Activated CD8-positive, alpha-beta memory T cell treated with anti-CD3 and anti-CD28 coated beads, Interleukin-2, amount 10 ng/mL, durations not matched to agents 7 days and 5 days (primary cell): Measurements from ENCODE around the gene ITLN2. TPM values are rescaled to one million over a fixed set of nuclear protein-coding genes. Genes with fewer than 3 reads are reported as not detected.
"Not testable (repeated sequence)": the region's sequence is repeated elsewhere in the genome, so short reads cannot be mapped to it uniquely, and the experiment has no call there.

Experiments used
- ATAC-seq: fragments of 150-1000 bp; cut with Tn5 transposase; one replicate; pipeline ENCODE4 v1.10.0; 2021; ENCODE audit warnings: moderate library complexity
- CTCF ChIA-PET: fragments of 350-600 bp; sonication (Branson Sonifier 250); formaldehyde crosslinking; loops from one replicate; lab custom pipeline; 2021; ENCODE audit warnings: antibody characterized with exemption; lab: Charles Lee
- DNase-seq: peaks from one replicate; pipeline ENCODE4 v3.0.0-alpha.2; 2020
- H3K27ac Mint-ChIP-seq: one replicate; pipeline ENCODE4 v1.8.0; 2021; ENCODE audit warnings: mild to moderate bottlenecking, mixed read lengths
- H3K27me3 Mint-ChIP-seq: one replicate; pipeline ENCODE4 v1.8.0; 2021; ENCODE audit warnings: mixed read lengths
- H3K36me3 Mint-ChIP-seq: one replicate; pipeline ENCODE4 v1.8.0; 2021; ENCODE audit warnings: mild to moderate bottlenecking, mixed read lengths
- H3K4me1 Mint-ChIP-seq: one replicate; pipeline ENCODE4 v1.8.0; 2021; ENCODE audit warnings: mixed read lengths
- H3K4me3 Mint-ChIP-seq: one replicate; pipeline ENCODE4 v1.8.0; 2021; ENCODE audit warnings: mild to moderate bottlenecking, moderate library complexity, mixed read lengths
- H3K9me3 Mint-ChIP-seq: one replicate; pipeline ENCODE4 v1.8.0; 2022; ENCODE audit warnings: low read depth, mixed read lengths
- total RNA-seq, 2 experiments: library from RNA; stranded (reverse); gene quantifications; one replicate each; pipeline ENCODE4 v1.2.3, GENCODE V29; 2021

ITLN2 gene
- total RNA-seq, 2 experiments from 2014 or later, result not detected

DNA sequence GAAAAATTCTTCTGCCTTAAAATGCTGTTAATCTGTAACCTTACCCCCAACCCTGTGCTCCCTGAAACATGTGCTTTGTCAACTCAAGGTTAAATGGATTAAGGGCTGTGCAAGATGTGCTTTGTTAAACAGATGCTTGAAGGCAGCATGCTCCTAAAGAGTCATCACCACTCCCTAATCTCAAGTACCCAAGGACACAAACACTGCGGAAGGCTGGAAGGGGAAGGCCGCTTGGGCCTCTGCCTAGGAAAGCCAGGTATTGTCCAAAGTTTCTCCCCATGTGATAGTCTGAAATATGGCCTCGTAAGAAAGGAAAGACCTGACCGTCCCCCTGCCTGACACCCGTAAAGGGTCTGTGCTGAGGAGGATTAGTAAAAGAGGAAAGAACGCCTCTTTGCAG, 41.4 kb downstream of the ITLN2 start:
- ATAC-seq, H3K27ac Mint-ChIP-seq, H3K4me1 Mint-ChIP-seq, H3K36me3 Mint-ChIP-seq, H3K4me3 Mint-ChIP-seq, DNase-seq, H3K9me3 Mint-ChIP-seq, CTCF ChIA-PET: not testable (repeated sequence)
- peaks cover 18% of the 10 kb centered on the region for H3K27me3 Mint-ChIP-seq

DNA sequence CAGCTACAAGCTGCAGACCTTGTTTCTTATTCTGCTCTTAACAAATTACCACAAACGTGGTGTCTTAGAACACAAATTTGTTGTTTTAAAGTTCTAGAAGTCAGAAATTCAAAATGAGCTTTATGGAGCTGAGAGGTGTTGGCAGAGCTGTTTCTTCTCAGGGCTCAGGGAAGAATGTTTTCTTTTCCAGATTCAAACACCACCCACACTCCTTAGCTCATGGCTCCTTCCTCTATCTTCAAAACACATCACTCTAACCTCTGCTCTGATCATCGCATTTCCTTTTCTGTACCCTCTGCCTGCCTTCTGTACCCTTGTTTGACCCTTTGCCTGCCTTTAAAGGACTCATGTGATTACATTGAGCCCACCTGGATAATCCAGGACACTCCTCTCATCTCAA, 42.7 kb downstream of the ITLN2 start:
- Mint-ChIP-seq H3K4me1 (no peaks in the 10 kb centered on the region), H3K36me3 (no peaks in the 10 kb centered on the region), H3K27ac (no peak overlapping the region), H3K4me3 (no peak overlapping the region), H3K9me3 (no peaks in the 10 kb centered on the region), H3K27me3 (peaks cover 11% of the 10 kb centered on the region)
- ATAC-seq, result no peak
- CTCF ChIA-PET, result interaction anchor here (0.9 kb wide), 1 partner anchor 10 kb away, joined by 3 read pairs; no protein-coding TSS in a partner anchor
- DNase-seq, result no peak

GRCh38 chr1:160911441-160911840, 43.2 kb downstream of the ITLN2 start:
- DNase-seq (no peak), ATAC-seq (no peak)
- Mint-ChIP-seq H3K4me1 (no peaks in the 10 kb centered on the region), H3K36me3 (no peaks in the 10 kb centered on the region), H3K9me3 (no peaks in the 10 kb centered on the region), H3K4me3 (no peak overlapping the region), H3K27ac (no peak overlapping the region), H3K27me3 (peaks cover 6% of the 10 kb centered on the region)
- CTCF ChIA-PET, result interaction anchor here (0.9 kb wide), 1 partner anchor 9 kb away, joined by 3 read pairs; no protein-coding TSS in a partner anchor

DNA sequence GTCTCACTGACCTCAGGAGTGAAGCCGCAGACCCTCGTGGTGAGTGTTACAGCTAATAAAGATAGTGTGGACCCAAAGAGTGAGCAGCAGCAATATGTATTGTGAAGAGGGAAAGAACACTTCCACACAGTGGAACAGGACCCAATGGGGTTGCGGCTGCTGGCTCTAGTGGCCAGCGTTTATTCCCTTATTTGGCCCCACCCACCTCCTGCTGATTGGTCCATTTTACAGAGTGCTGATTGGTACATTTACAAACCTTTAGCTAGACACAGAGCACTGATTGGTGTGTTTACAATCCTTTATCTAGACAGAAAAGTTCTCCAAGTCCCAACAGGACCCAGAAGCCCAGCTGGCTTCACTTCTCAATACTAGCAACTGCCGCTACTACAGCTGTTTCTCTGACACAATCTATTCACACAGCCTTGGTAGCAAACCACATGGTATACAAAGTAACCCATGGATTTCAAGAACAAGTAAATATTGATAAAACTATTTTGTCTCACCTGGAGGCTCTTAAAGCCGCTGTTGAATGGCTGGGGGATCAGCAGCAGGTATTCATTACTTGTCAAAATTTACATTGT, 44.3 kb downstream of the ITLN2 start:
- Mint-ChIP-seq H3K4me3 (no peak overlapping the region), H3K4me1 (no peaks in the 10 kb centered on the region), H3K27me3 (peaks cover 4% of the 10 kb centered on the region), H3K9me3 (no peaks in the 10 kb centered on the region), H3K27ac (no peak overlapping the region), H3K36me3 (no peaks in the 10 kb centered on the region)
- no peak for ATAC-seq
- DNase-seq, result no peak
- CTCF ChIA-PET, result no interaction called here

- Mint-ChIP-seq H3K4me3 (no peak overlapping the region), H3K27ac (no peak overlapping the region), H3K4me1 (no peaks in the 10 kb centered on the region), H3K36me3 (no peaks in the 10 kb centered on the region), H3K9me3 (no peaks in the 10 kb centered on the region), H3K27me3 (peaks cover 4% of the 10 kb centered on the region)
- CTCF ChIA-PET, result interaction anchor here (0.9 to 1.7 kb wide), 5 partner anchors 25 to 127 kb away, joined by 3 to 4 read pairs (median 3); partner anchors contain the start of gene CD244
- no peak for ATAC-seq
- DNase-seq, result no peak
Measured at GRCh38 chr1:160907976-160908375, 46.6 kb downstream of the ITLN2 start.

DNA sequence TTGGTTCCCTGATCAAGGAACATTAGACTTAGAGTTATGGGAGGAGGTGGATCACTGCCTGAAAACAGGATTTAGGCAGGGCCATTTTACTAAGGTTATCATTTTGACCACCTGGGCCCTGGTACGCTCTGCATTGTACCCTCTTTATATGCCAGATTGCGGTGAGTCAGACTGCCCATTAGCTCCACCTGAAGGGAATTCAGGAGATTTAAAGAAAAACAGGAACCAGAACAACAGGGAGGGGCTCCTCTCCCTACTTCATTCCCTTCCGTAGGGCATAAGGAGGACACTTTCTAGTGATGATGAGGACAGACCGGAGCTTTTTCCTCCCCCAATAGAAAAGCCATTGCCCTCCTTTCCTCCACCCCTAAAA, 49.0 kb downstream of the ITLN2 start:
- CTCF ChIA-PET, result no interaction called here

GRCh38 chr1:160904783-160905616, 49.6 kb downstream of the ITLN2 start:
- DNase-seq (no peak), ATAC-seq (no peak)
- CTCF ChIA-PET, result interaction anchor here (1.1 kb wide), 1 partner anchor 49 kb away, joined by 3 read pairs; the partner anchor contains the start of gene ITLN2
- H3K4me1 Mint-ChIP-seq, result no peaks in the 10 kb centered on the region
- no peak overlapping the region for H3K27ac Mint-ChIP-seq
- H3K27me3 Mint-ChIP-seq, result peaks cover 7% of the 10 kb centered on the region
- H3K4me3 Mint-ChIP-seq, result no peak overlapping the region
- no peaks in the 10 kb centered on the region for H3K9me3 Mint-ChIP-seq
- H3K36me3 Mint-ChIP-seq, result no peaks in the 10 kb centered on the region

More for the DNA sequence above, 49.0 kb downstream of the ITLN2 start:
- no peak for ATAC-seq
- H3K9me3 Mint-ChIP-seq, result no peaks in the 10 kb centered on the region
- H3K27me3 Mint-ChIP-seq, result peaks cover 5% of the 10 kb centered on the region
- H3K4me1 Mint-ChIP-seq, result no peaks in the 10 kb centered on the region
- H3K4me3 Mint-ChIP-seq, result no peak overlapping the region
- no peak for DNase-seq
- no peak overlapping the region for H3K27ac Mint-ChIP-seq
- no peaks in the 10 kb centered on the region for H3K36me3 Mint-ChIP-seq

DNA sequence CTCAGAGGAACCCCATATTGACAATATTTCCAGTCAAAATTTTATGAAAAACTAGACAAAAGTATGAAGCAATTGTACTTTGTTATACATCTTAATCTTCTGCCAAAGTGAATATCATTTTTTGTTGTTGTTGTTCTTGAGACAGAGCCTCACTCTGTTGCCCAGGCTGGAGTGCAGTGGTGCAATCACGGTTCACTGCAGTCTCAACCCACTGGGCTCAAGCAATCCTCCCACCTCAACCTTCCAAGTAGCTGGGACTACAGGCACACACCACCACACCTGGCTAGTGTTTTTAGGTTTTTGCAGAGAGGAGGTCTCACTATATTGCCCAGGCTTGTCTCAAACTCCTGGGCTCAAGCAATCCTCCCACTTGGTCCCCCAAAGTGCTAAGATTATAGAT, 52.4 kb downstream of the ITLN2 start:
- not testable (repeated sequence) for ATAC-seq, H3K4me1 Mint-ChIP-seq, H3K27ac Mint-ChIP-seq, H3K9me3 Mint-ChIP-seq, H3K36me3 Mint-ChIP-seq, H3K4me3 Mint-ChIP-seq, DNase-seq
- CTCF ChIA-PET, result interaction anchor here (1.1 kb wide), 1 partner anchor 9 kb away, joined by 3 read pairs; no protein-coding TSS in a partner anchor
- H3K27me3 Mint-ChIP-seq, result peaks cover 23% of the 10 kb centered on the region

DNA sequence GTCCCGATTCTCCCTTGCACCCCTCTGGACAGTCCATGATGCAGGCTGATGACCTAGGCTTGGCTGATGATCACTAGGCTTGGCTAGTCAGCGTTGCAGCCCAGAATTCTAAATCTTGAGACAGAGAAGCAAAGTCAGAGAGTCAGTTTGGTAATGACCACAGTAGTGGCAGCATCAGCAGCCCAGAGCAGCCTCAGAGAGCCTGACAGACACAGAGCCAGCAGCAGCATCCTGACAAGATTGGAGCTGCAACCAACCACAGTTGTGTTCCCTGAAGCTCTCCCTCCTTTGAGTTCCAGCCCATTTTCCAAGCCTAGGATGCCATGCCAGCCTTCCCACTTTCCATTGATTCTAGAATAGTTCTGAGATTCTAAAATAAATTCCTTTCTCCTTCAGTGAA, 52.8 kb downstream of the ITLN2 start:
- DNase-seq, result no peak
- no peaks in the 10 kb centered on the region for H3K4me1 Mint-ChIP-seq
- no peak overlapping the region for H3K4me3 Mint-ChIP-seq
- H3K36me3 Mint-ChIP-seq, result no peaks in the 10 kb centered on the region
- H3K9me3 Mint-ChIP-seq, result no peaks in the 10 kb centered on the region
- peaks cover 26% of the 10 kb centered on the region for H3K27me3 Mint-ChIP-seq
- ATAC-seq, result no peak
- H3K27ac Mint-ChIP-seq, result no peak overlapping the region
- CTCF ChIA-PET, result interaction anchor here (1.1 kb wide), 1 partner anchor 10 kb away, joined by 3 read pairs; no protein-coding TSS in a partner anchor

DNA sequence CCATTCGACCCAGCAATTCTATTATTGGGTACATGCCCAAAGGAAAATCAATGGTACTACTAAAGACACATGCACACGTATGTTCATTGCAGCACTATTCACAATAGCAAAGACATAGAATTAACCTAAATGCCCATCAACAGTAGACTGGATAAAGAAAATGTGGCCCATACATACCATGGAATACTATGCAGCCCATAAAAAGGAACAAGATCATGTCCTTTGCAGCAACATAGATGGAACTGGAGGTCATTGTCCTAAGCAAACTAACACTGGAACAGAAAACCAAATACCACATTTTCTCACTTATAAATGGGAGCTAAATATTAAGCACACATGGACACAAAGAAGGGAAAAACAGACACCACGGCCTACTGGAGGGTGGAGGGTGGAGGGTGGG, 53.9 kb downstream of the ITLN2 start:
- H3K4me3 Mint-ChIP-seq, H3K36me3 Mint-ChIP-seq, H3K27ac Mint-ChIP-seq, ATAC-seq, DNase-seq, H3K9me3 Mint-ChIP-seq, CTCF ChIA-PET, H3K4me1 Mint-ChIP-seq: not testable (repeated sequence)
- H3K27me3 Mint-ChIP-seq, result peaks cover 32% of the 10 kb centered on the region

Other genes with a start within 250 kb of the ITLN2 start
- 100 to 1,000 TPM; 304 to 332 TPM for gene CD48, start 243.0 kb downstream of the ITLN2 start, total RNA-seq
- 100 to 1,000 TPM; 107 to 126 TPM for gene SLAMF7, start 215.6 kb downstream of the ITLN2 start, total RNA-seq
- gene LY9, start 158.6 kb downstream of the ITLN2 start, total RNA-seq, result 1 to 10 TPM; 1.3 to 8.0 TPM
- 10 to 100 TPM; 25.6 to 34.5 TPM for gene CD244, start 91.9 kb downstream of the ITLN2 start, total RNA-seq
- gene ITLN1, start 69.6 kb downstream of the ITLN2 start, total RNA-seq, result not detected
- 10 to 100 TPM; 13.5 to 14.0 TPM for gene F11R, start 66.3 kb upstream of the ITLN2 start, total RNA-seq
- gene TSTD1, start 84.2 kb upstream of the ITLN2 start, total RNA-seq, result 10 to 100 TPM; 62.8 TPM
- gene USF1, start 91.2 kb upstream of the ITLN2 start, total RNA-seq, result 10 to 100 TPM; 75.4 to 90.1 TPM
- 100 to 1,000 TPM; 260 to 273 TPM for gene ARHGAP30, start 115.1 kb upstream of the ITLN2 start, total RNA-seq
- under 1 TPM; 0.12 TPM for gene NECTIN4, start 134.7 kb upstream of the ITLN2 start, total RNA-seq
- gene KLHDC9, start 143.6 kb upstream of the ITLN2 start, total RNA-seq, result under 1 TPM; 0.52 to 0.85 TPM
- gene PFDN2, start 163.2 kb upstream of the ITLN2 start, total RNA-seq, result 10 to 100 TPM; 82.8 to 98.5 TPM
- gene NIT1, start 163.3 kb upstream of the ITLN2 start, total RNA-seq, result 10 to 100 TPM; 36.4 to 40.9 TPM
- 10 to 100 TPM; 37.1 to 40.6 TPM for gene DEDD, start 177.9 kb upstream of the ITLN2 start, total RNA-seq
- 10 to 100 TPM; 90.7 to 98.4 TPM for gene UFC1, start 199.2 kb upstream of the ITLN2 start, total RNA-seq
- gene USP21, start 204.7 kb upstream of the ITLN2 start, total RNA-seq, result 10 to 100 TPM; 36.0 to 40.8 TPM
- 10 to 100 TPM; 34.5 to 43.9 TPM for gene PPOX, start 211.6 kb upstream of the ITLN2 start, total RNA-seq
- 10 to 100 TPM; 47.0 to 53.5 TPM for gene B4GALT3, start 222.7 kb upstream of the ITLN2 start, total RNA-seq
- gene ADAMTS4, start 244.2 kb upstream of the ITLN2 start, total RNA-seq, result under 1 TPM; 0.30 to 0.38 TPM
- gene NDUFS2, start 247.6 kb upstream of the ITLN2 start, total RNA-seq, result 10 to 100 TPM; 69.4 to 83.9 TPM